Measurements from ENCODE around the gene TCP1. TPM values are rescaled to one million over a fixed set of nuclear protein-coding genes. Genes with fewer than 3 reads are reported as not detected.

The TCP1 gene
- total and polyA plus RNA-seq, 9 of the 15 experiments (the other 6 are each of a cell fraction or from before 2014, with no cell fraction given): 331 to 801 (median 645) TPM

- TF ChIP-seq, protein P1, sequence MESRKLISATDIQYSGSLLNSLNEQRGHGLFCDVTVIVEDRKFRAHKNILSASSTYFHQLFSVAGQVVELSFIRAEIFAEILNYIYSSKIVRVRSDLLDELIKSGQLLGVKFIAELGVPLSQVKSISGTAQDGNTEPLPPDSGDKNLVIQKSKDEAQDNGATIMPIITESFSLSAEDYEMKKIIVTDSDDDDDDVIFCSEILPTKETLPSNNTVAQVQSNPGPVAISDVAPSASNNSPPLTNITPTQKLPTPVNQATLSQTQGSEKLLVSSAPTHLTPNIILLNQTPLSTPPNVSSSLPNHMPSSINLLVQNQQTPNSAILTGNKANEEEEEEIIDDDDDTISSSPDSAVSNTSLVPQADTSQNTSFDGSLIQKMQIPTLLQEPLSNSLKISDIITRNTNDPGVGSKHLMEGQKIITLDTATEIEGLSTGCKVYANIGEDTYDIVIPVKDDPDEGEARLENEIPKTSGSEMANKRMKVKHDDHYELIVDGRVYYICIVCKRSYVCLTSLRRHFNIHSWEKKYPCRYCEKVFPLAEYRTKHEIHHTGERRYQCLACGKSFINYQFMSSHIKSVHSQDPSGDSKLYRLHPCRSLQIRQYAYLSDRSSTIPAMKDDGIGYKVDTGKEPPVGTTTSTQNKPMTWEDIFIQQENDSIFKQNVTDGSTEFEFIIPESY (CRISPR knock-in tag; IDR thresholded peaks at IDR 0.05): no peak
- no peak for TF ChIP-seq ZC3H8 (IDR thresholded peaks at IDR 0.05)
- no peak for TF ChIP-seq ADNP (tag; IDR thresholded peaks at IDR 0.05)
- no peak for TF ChIP-seq DIDO1 (tag; IDR thresholded peaks at IDR 0.05; ENCODE audit: low read depth)
- peak; percentile 58 for TF ChIP-seq HDGF (IDR thresholded peaks at IDR 0.05)
- TF ChIP-seq NR0B1 (IDR thresholded peaks at IDR 0.05; ENCODE audit: partially characterized antibody): no peak
- TF ChIP-seq FOS (IDR thresholded peaks at IDR 0.05; ENCODE audit: extremely low read depth, insufficient read length): peak; percentile 48
- TF ChIP-seq, protein P2, sequence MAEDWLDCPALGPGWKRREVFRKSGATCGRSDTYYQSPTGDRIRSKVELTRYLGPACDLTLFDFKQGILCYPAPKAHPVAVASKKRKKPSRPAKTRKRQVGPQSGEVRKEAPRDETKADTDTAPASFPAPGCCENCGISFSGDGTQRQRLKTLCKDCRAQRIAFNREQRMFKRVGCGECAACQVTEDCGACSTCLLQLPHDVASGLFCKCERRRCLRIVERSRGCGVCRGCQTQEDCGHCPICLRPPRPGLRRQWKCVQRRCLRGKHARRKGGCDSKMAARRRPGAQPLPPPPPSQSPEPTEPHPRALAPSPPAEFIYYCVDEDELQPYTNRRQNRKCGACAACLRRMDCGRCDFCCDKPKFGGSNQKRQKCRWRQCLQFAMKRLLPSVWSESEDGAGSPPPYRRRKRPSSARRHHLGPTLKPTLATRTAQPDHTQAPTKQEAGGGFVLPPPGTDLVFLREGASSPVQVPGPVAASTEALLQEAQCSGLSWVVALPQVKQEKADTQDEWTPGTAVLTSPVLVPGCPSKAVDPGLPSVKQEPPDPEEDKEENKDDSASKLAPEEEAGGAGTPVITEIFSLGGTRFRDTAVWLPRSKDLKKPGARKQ (CRISPR knock-in tag; IDR thresholded peaks at IDR 0.05): no peak
- no peak for TF ChIP-seq NUFIP1 (IDR thresholded peaks at IDR 0.05; ENCODE audit: partially characterized antibody)
- no peak for TF ChIP-seq SMARCC2 (IDR thresholded peaks at IDR 0.05; ENCODE audit: low read depth)
- no peak for TF ChIP-seq IRF2 (CRISPR knock-in tag; IDR thresholded peaks at IDR 0.05)
- TF ChIP-seq GTF2E2 (tag; IDR thresholded peaks at IDR 0.05): no peak
- no peak for TF ChIP-seq ZNF174 (CRISPR knock-in tag; IDR thresholded peaks at IDR 0.05)
- TF ChIP-seq KLF10 (CRISPR knock-in tag; IDR thresholded peaks at IDR 0.05): no peak
- no peak for TF ChIP-seq ETV6 (IDR thresholded peaks at IDR 0.05; ENCODE audit: borderline replicate concordance in 1 of 2, low read depth in 2 of 2, low read length in 1 of 2)
- TF ChIP-seq ETV6 (CRISPR knock-in tag; IDR thresholded peaks at IDR 0.05; ENCODE audit: borderline replicate concordance): no peak
- TF ChIP-seq HBP1 (CRISPR knock-in tag; IDR thresholded peaks at IDR 0.05): 0 out of 2 replicates have a peak, but pooled peaks have one; percentile 72
- no peak for TF ChIP-seq ELF1 (tag; IDR thresholded peaks at IDR 0.05)
- TF ChIP-seq PREB (CRISPR knock-in tag; IDR thresholded peaks at IDR 0.05): no peak
Observed at GRCh38 chr6:159789377-159790148, at the start of gene TCP1 (continued).

Data from K562 (cell line).